IMR-90 (cell line): ENCODE measurements around the gene TRPC4. TPM values are rescaled to one million over a fixed set of nuclear protein-coding genes. Genes with fewer than 3 reads are reported as not detected.

Experiments
- ATAC-seq: fragments of 200-7000 bp; cut with Tn5 transposase; 2 replicates; pipeline ENCODE4 v1.9.1; 2020; ENCODE audit warnings: low read depth, mild to moderate bottlenecking, moderate library complexity
- BruUV-seq: library from RNA; stranded (reverse); fragments of 400-500 nt; replicated peaks from 2 replicates; lab custom pipeline; 2021; lab: Mats Ljungman, UMichigan
- CTCF ChIA-PET: fragments of 300-600 bp; formaldehyde crosslinking; extraction: SDS; loops from one replicate; lab custom pipeline; 2021; ENCODE audit warnings: antibody characterized with exemption; lab: Yijun Ruan, JAX
- POLR2A ChIA-PET: fragments of 300-600 bp; sonication (Branson Sonifier 250); formaldehyde crosslinking; loops from one replicate; lab custom pipeline; 2022; ENCODE audit warnings: antibody characterized with exemption; ENCODE audit not compliant: unreplicated experiment; lab: Charles Lee
- DNase-seq: peaks from one replicate; pipeline ENCODE4 v3.0.0; 2013
- H2AFZ ChIP-seq: replicated peaks from 2 replicates; pipeline ENCODE3; 2013; ENCODE audit warnings: low read length, mild to moderate bottlenecking; ENCODE audit not compliant: poor library complexity
- H2AK5ac ChIP-seq: 2 replicates; pipeline ENCODE4 v1.6.1; 2013; ENCODE audit warnings: low read depth, low read length, inconsistent platforms
- H2AK9ac ChIP-seq: replicated peaks from 2 replicates; pipeline ENCODE3; 2013; ENCODE audit warnings: mild to moderate bottlenecking, low read depth, low read length, moderate library complexity; ENCODE audit not compliant: poor library complexity
- H2BK120ac ChIP-seq: 2 replicates; pipeline ENCODE4 v1.6.1; 2013; ENCODE audit warnings: low read depth, low read length, inconsistent platforms
- H2BK15ac ChIP-seq: 3 replicates; pipeline ENCODE4 v1.6.1; 2013; ENCODE audit warnings: low read depth, low read length, inconsistent platforms
- H2BK20ac ChIP-seq: 2 replicates; pipeline ENCODE4 v1.6.1; 2013; ENCODE audit warnings: low read depth, mild to moderate bottlenecking, inconsistent platforms, low read length, moderate library complexity
- H2BK5ac ChIP-seq: 2 replicates; pipeline ENCODE4 v1.6.1; 2013; ENCODE audit warnings: mild to moderate bottlenecking, low read depth, low read length, inconsistent platforms; ENCODE audit not compliant: poor library complexity, severe bottlenecking
- H3K14ac ChIP-seq: replicated peaks from 2 replicates; pipeline ENCODE4 v1.6.1; 2013; ENCODE audit warnings: low read depth, low read length, inconsistent platforms
- H3K18ac ChIP-seq: 2 replicates; pipeline ENCODE4 v1.6.1; 2013; ENCODE audit warnings: low read depth, low read length, control low read depth
- H3K23ac ChIP-seq: 2 replicates; pipeline ENCODE4 v1.6.1; 2013; ENCODE audit warnings: low read depth, low read length, inconsistent platforms
- H3K27ac ChIP-seq: 2 replicates; pipeline ENCODE4 v1.5.1; 2013; ENCODE audit warnings: mild to moderate bottlenecking, control low read depth, low read length; ENCODE audit not compliant: insufficient read depth
- H3K27me3 ChIP-seq: 2 replicates; pipeline ENCODE4 v1.6.1; 2013; ENCODE audit warnings: low read length; ENCODE audit not compliant: control insufficient read depth, insufficient read depth
- H3K36me3 ChIP-seq: 2 replicates; pipeline ENCODE4 v1.6.1; 2013; ENCODE audit warnings: low read length, mixed read lengths; ENCODE audit not compliant: control insufficient read depth, insufficient read depth
- H3K4ac ChIP-seq: 2 replicates; pipeline ENCODE4 v1.6.1; 2013; ENCODE audit warnings: low read depth, low read length, inconsistent platforms
- H3K4me1 ChIP-seq: 2 replicates; pipeline ENCODE4 v1.6.1; 2013; ENCODE audit warnings: low read length, mixed read lengths; ENCODE audit not compliant: control insufficient read depth, insufficient read depth
- H3K4me2 ChIP-seq: 2 replicates; pipeline ENCODE4 v1.6.1; 2013; ENCODE audit warnings: low read depth, mild to moderate bottlenecking, control low read depth, low read length, moderate library complexity
- H3K4me3 ChIP-seq: 2 replicates; pipeline ENCODE4 v1.5.1; 2013; ENCODE audit warnings: low read depth, mild to moderate bottlenecking, control low read depth, low read length, moderate library complexity; ENCODE audit not compliant: insufficient read depth
- H3K56ac ChIP-seq: 2 replicates; pipeline ENCODE4 v1.6.1; 2013; ENCODE audit warnings: low read length, inconsistent platforms; ENCODE audit not compliant: insufficient read depth; ENCODE audit errors: extremely low read depth
- H3K79me1 ChIP-seq, 2 experiments: 2 replicates each; pipeline ENCODE4 v1.6.1; 2013; ENCODE audit warnings: low read length in 2 of 2, inconsistent platforms in 1 of 2, low read depth in 1 of 2
- H3K9ac ChIP-seq: 2 replicates; pipeline ENCODE4 v1.6.1; 2013; ENCODE audit warnings: low read depth, low read length, control low read depth
- H3K9me1 ChIP-seq: 2 replicates; pipeline ENCODE4 v1.6.1; 2013; ENCODE audit warnings: low read length, inconsistent platforms; ENCODE audit not compliant: insufficient read depth
- H3K9me3 ChIP-seq: 2 replicates; pipeline ENCODE4 v1.6.1; 2013; ENCODE audit warnings: low read length; ENCODE audit not compliant: control insufficient read depth, insufficient read depth
- H4K20me1 ChIP-seq: 2 replicates; pipeline ENCODE4 v1.6.1; 2013; ENCODE audit warnings: low read length, inconsistent platforms; ENCODE audit not compliant: insufficient read depth
- H4K5ac ChIP-seq: 2 replicates; pipeline ENCODE4 v1.6.1; 2013; ENCODE audit warnings: mild to moderate bottlenecking, low read depth, low read length, control low read depth
- H4K8ac ChIP-seq, 2 experiments: 2 replicates each; pipeline ENCODE4 v1.6.1; 2013; ENCODE audit warnings: low read depth in 2 of 2, low read length in 2 of 2, control low read depth in 1 of 2, inconsistent platforms in 1 of 2
- H4K91ac ChIP-seq: 2 replicates; pipeline ENCODE4 v1.6.1; 2013; ENCODE audit warnings: low read depth, low read length, inconsistent platforms; ENCODE audit not compliant: insufficient read depth
- FOS ChIP-seq: fragments of 150-350 bp; IDR thresholded peaks from 2 replicates; pipeline ENCODE4 v1.6.1; 2016; ENCODE audit warnings: low read depth, low read length
- RAD21 ChIP-seq: IDR thresholded peaks from 2 replicates; pipeline ENCODE4 v1.6.1; 2012; ENCODE audit warnings: low read length, improper control_type of control experiment
- SMC3 ChIP-seq: fragments of 150-350 bp; IDR thresholded peaks from 2 replicates; pipeline ENCODE4 v1.6.1; 2016; ENCODE audit warnings: low read depth, mild to moderate bottlenecking, antibody characterized with exemption, low read length, moderate library complexity
- WGBS, 2 experiments: methylation state at CpG; one replicate each; pipeline versions ENCODE4 v1.1.5 to v1.1.7; 2013; ENCODE audit warnings: missing lambda C conversion rate in 2 of 2; ENCODE audit not compliant: insufficient read length in 1 of 2; ENCODE audit errors: extremely low coverage in 2 of 2; 5-methylcytosine and 5-hydroxymethylcytosine counted together
- dilution Hi-C: fragments of 300-500 bp; cut with HindIII; formaldehyde crosslinking; loops from one replicate; pipeline ENCODE4 v1.14.3; 2018; ENCODE audit warnings: low sequenced_read_pairs; ENCODE audit not compliant: unreplicated experiment
- in situ Hi-C: fragments of 300-500 bp; cut with MboI; formaldehyde crosslinking; loops from 3 replicates; pipeline ENCODE4 v1.14.3; 2019; ENCODE audit warnings: low sequenced_read_pairs, inconsistent platforms, mixed read lengths
- intact Hi-C: fragments of 100-400 bp; cut with micrococcal nuclease; formaldehyde crosslinking; loops from 2 replicates; pipeline ENCODE4 v1.10.0; 2022
- polyA plus RNA-seq, 3 experiments: library from polyadenylated mRNA; depleted of rRNA; stranded (reverse); fragments of >200 nt; gene quantifications; 2 replicates each; pipeline ENCODE4 v1.2.3, GENCODE V29; 2012; ENCODE audit warnings: low replicate concordance in 1 of 3
- total RNA-seq: library from RNA; depleted of rRNA; stranded (reverse); fragments of >200 nt; gene quantifications from 2 replicates; pipeline ENCODE4 v1.2.3, GENCODE V29; 2012
- TF ChIP-seq, protein P1 (sequence below): fragments of 150-350 bp; IDR thresholded peaks from 2 replicates; pipeline ENCODE4 v1.6.1; 2017; ENCODE audit warnings: mild to moderate bottlenecking, antibody characterized with exemption, low read length, low read depth

Gene TRPC4
- total and polyA plus RNA-seq, 2 of the 4 experiments (the other 2 are of a cell fraction), result 1.9 to 5.2 TPM

- no peak overlapping the region for H2BK120ac ChIP-seq
- intact Hi-C loops, result no loop called here
- H3K14ac ChIP-seq, result no peak overlapping the region
- ATAC-seq, result no peak
- H4K5ac ChIP-seq, result no peak overlapping the region
- no peak for DNase-seq
- no peak overlapping the region for H3K4me3 ChIP-seq
- H3K23ac ChIP-seq, result no peak overlapping the region
- no peak overlapping the region for H2BK15ac ChIP-seq
- no peak overlapping the region for H3K9ac ChIP-seq
- ChIA-PET CTCF (interaction anchor here (0.6 kb wide), 1 partner anchor 83 kb away, joined by 4 read pairs; no protein-coding TSS in a partner anchor), POLR2A (no interaction called here)
- H2AK5ac ChIP-seq, result no peak overlapping the region
- no TSS peak for BruUV-seq
- no peak overlapping the region for H2BK20ac ChIP-seq
- no CpG with 5 or more reads among the region's 2 CpGs for WGBS, 2 experiments
- H3K27me3 ChIP-seq, result no peaks in the 10 kb centered on the region
- H4K8ac ChIP-seq, result no peak overlapping the region
- H3K79me1 ChIP-seq, result no peaks in the 10 kb centered on the region
- H4K91ac ChIP-seq, result no peak overlapping the region
- H3K4ac ChIP-seq, result no peak overlapping the region
- no peak overlapping the region for H2AK9ac ChIP-seq
- H4K20me1 ChIP-seq, result no peaks in the 10 kb centered on the region
- peak; percentile 19; the same call in 1 of the 2 replicates for TF ChIP-seq SMC3
- TF ChIP-seq RAD21, result peak; percentile 5; the same call in 1 of the 2 replicates
- TF ChIP-seq, protein P1, sequence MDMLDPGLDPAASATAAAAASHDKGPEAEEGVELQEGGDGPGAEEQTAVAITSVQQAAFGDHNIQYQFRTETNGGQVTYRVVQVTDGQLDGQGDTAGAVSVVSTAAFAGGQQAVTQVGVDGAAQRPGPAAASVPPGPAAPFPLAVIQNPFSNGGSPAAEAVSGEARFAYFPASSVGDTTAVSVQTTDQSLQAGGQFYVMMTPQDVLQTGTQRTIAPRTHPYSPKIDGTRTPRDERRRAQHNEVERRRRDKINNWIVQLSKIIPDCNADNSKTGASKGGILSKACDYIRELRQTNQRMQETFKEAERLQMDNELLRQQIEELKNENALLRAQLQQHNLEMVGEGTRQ, result no peak
- TF ChIP-seq FOS, result no peak
- H3K27ac ChIP-seq, result no peak overlapping the region
- no peak overlapping the region for H3K4me2 ChIP-seq
- H2BK5ac ChIP-seq, result no peak overlapping the region
- H3K9me3 ChIP-seq, result no peaks in the 10 kb centered on the region
- H3K56ac ChIP-seq, result no peak overlapping the region
- dilution Hi-C loops, result no loop called here
- in situ Hi-C loops, result no loop called here
- no peaks in the 10 kb centered on the region for H3K4me1 ChIP-seq
- no peak overlapping the region for H3K18ac ChIP-seq
- H2AFZ ChIP-seq, result no peak overlapping the region
- no peaks in the 10 kb centered on the region for H3K9me1 ChIP-seq
- H3K36me3 ChIP-seq, result no peaks in the 10 kb centered on the region
These were observed 100.5 kb downstream of the TRPC4 start for GRCh38 chr13:37769078-37769477.
